H9 (cell line): ENCODE results near the gene ITGA11. TPM values are rescaled to one million over a fixed set of nuclear protein-coding genes. Genes with fewer than 3 reads are reported as not detected.

Experiments used
- DNase-seq: peaks from one replicate; pipeline ENCODE4 v3.0.0-alpha.2; 2017
- H2AFZ ChIP-seq: one replicate; pipeline ENCODE4 v1.6.1; 2013; ENCODE audit warnings: mild to moderate bottlenecking, low read length, control low read depth, moderate library complexity
- H2AK5ac ChIP-seq: 2 replicates; pipeline ENCODE4 v1.6.1; 2013; ENCODE audit warnings: low read length, control low read depth, mixed read lengths; ENCODE audit not compliant: insufficient read length
- H2BK120ac ChIP-seq: one replicate; pipeline ENCODE4 v1.6.1; 2013; ENCODE audit warnings: low read depth, mild to moderate bottlenecking, low read length, control low read depth, inconsistent platforms; ENCODE audit not compliant: poor library complexity, severe bottlenecking
- H2BK12ac ChIP-seq: 2 replicates; pipeline ENCODE4 v1.6.1; 2013; ENCODE audit warnings: low read length, control low read depth, mixed read lengths, low read depth; ENCODE audit not compliant: insufficient read length
- H2BK15ac ChIP-seq: 2 replicates; pipeline ENCODE4 v1.6.1; 2013; ENCODE audit warnings: low read depth, low read length, control low read depth
- H2BK20ac ChIP-seq: one replicate; pipeline ENCODE4 v1.6.1; 2013; ENCODE audit warnings: low read depth, mild to moderate bottlenecking, low read length, control low read depth, inconsistent platforms; ENCODE audit not compliant: poor library complexity, severe bottlenecking
- H2BK5ac ChIP-seq: 2 replicates; pipeline ENCODE4 v1.6.1; 2013; ENCODE audit warnings: low read length, control low read depth, mixed read lengths; ENCODE audit not compliant: insufficient read length
- H3K14ac ChIP-seq: 2 replicates; pipeline ENCODE4 v1.6.1; 2013; ENCODE audit warnings: low read length, control low read depth; ENCODE audit not compliant: insufficient read depth
- H3K18ac ChIP-seq: 2 replicates; pipeline ENCODE4 v1.6.1; 2013; ENCODE audit warnings: low read depth, mild to moderate bottlenecking, mixed read lengths, low read length, control low read depth; ENCODE audit not compliant: insufficient read length
- H3K23ac ChIP-seq: 2 replicates; pipeline ENCODE4 v1.6.1; 2013; ENCODE audit warnings: low read length, control low read depth, mixed read lengths, low read depth; ENCODE audit not compliant: insufficient read length
- H3K23me2 ChIP-seq: 2 replicates; pipeline ENCODE4 v1.6.1; 2013; ENCODE audit warnings: low read depth, mild to moderate bottlenecking, mixed read lengths, low read length, control low read depth; ENCODE audit not compliant: insufficient read length, poor library complexity, severe bottlenecking
- H3K27ac ChIP-seq: 2 replicates; pipeline ENCODE4 v1.5.1; 2013; ENCODE audit warnings: low read length, control low read depth, mixed read lengths, low read depth; ENCODE audit not compliant: insufficient read length
- H3K27me3 ChIP-seq: 2 replicates; pipeline ENCODE4 v1.6.1; 2013; ENCODE audit warnings: low read length, control low read depth, inconsistent platforms; ENCODE audit not compliant: insufficient read depth
- H3K4ac ChIP-seq: 2 replicates; pipeline ENCODE4 v1.6.1; 2013; ENCODE audit warnings: low read depth, mild to moderate bottlenecking, control low read depth, inconsistent platforms, low read length, moderate library complexity
- H3K4me1 ChIP-seq: 2 replicates; pipeline ENCODE4 v1.6.1; 2013; ENCODE audit warnings: low read length, control low read depth, inconsistent platforms; ENCODE audit not compliant: insufficient read depth
- H3K4me2 ChIP-seq: 2 replicates; pipeline ENCODE4 v1.6.1; 2013; ENCODE audit warnings: low read length, control low read depth, mixed read lengths; ENCODE audit not compliant: insufficient read length, insufficient read depth
- H3K56ac ChIP-seq: 2 replicates; pipeline ENCODE4 v1.6.1; 2013; ENCODE audit warnings: low read depth, mild to moderate bottlenecking, mixed read lengths, low read length, control low read depth; ENCODE audit not compliant: insufficient read length
- H3K79me1 ChIP-seq: 2 replicates; pipeline ENCODE4 v1.6.1; 2013; ENCODE audit warnings: low read depth, mild to moderate bottlenecking, moderate library complexity, low read length, control low read depth, inconsistent platforms; ENCODE audit not compliant: insufficient read depth, poor library complexity, severe bottlenecking
- H3K79me2 ChIP-seq: 2 replicates; pipeline ENCODE4 v1.6.1; 2013; ENCODE audit warnings: low read length, control low read depth, inconsistent platforms; ENCODE audit not compliant: insufficient read depth
- H3K9ac ChIP-seq: 2 replicates; pipeline ENCODE4 v1.6.1; 2013; ENCODE audit warnings: low read length, control low read depth, mixed read lengths; ENCODE audit not compliant: insufficient read length; ENCODE audit errors: extremely low read depth
- H3K9me3 ChIP-seq: one replicate; pipeline ENCODE4 v1.6.1; 2013; ENCODE audit warnings: low read depth, low read length, inconsistent platforms; ENCODE audit not compliant: control insufficient read depth
- H3T11ph ChIP-seq: one replicate; pipeline ENCODE4 v1.6.1; 2013; ENCODE audit warnings: mild to moderate bottlenecking, low read length, control low read depth, inconsistent platforms
- H4K20me1 ChIP-seq: one replicate; pipeline ENCODE4 v1.6.1; 2013; ENCODE audit not compliant: control insufficient read depth, insufficient read length, insufficient read depth
- H4K5ac ChIP-seq: 2 replicates; pipeline ENCODE4 v1.6.1; 2013; ENCODE audit warnings: low read depth, mild to moderate bottlenecking, mixed read lengths, low read length, control low read depth; ENCODE audit not compliant: insufficient read length
- H4K8ac ChIP-seq: replicated peaks from 2 replicates; pipeline ENCODE4 v1.6.1; 2013; ENCODE audit warnings: low read length, control low read depth, mixed read lengths, low read depth; ENCODE audit not compliant: insufficient read length
- H4K91ac ChIP-seq: 2 replicates; pipeline ENCODE4 v1.6.1; 2013; ENCODE audit warnings: low read depth, mild to moderate bottlenecking, moderate library complexity, mixed read lengths, low read length, control low read depth; ENCODE audit not compliant: insufficient read length
- H3K27ac Mint-ChIP-seq, 3 experiments: 2 replicates in 2 of 3; 3 replicates in 1 of 3; pipeline ENCODE4 v1.8.0; 2020 to 2021; ENCODE audit warnings: mixed read lengths in 3 of 3, mild to moderate bottlenecking in 1 of 3, moderate library complexity in 1 of 3
- H3K27me3 Mint-ChIP-seq: 2 replicates; pipeline ENCODE4 v1.8.0; 2021; ENCODE audit warnings: low read depth, mild to moderate bottlenecking, moderate library complexity, mixed read lengths
- H3K36me3 Mint-ChIP-seq, 3 experiments: 2 replicates in 2 of 3; 3 replicates in 1 of 3; pipeline ENCODE4 v1.8.0; 2020 to 2021; ENCODE audit warnings: low read depth in 3 of 3, mixed read lengths in 3 of 3; ENCODE audit not compliant: insufficient read depth in 1 of 3
- H3K4me1 Mint-ChIP-seq, 2 experiments: 2 replicates each; pipeline ENCODE4 v1.8.0; 2020; ENCODE audit warnings: mixed read lengths in 2 of 2
- H3K4me3 Mint-ChIP-seq, 2 experiments: 2 replicates in 1 of 2; 3 replicates in 1 of 2; pipeline ENCODE4 v1.8.0; 2020 to 2021; ENCODE audit warnings: mild to moderate bottlenecking in 2 of 2, mixed read lengths in 2 of 2, moderate library complexity in 1 of 2
- H3K9me3 Mint-ChIP-seq, 2 experiments: 2 replicates in 1 of 2; 3 replicates in 1 of 2; pipeline ENCODE4 v1.8.0; 2020; ENCODE audit warnings: mild to moderate bottlenecking in 2 of 2, mixed read lengths in 2 of 2, moderate library complexity in 1 of 2
- WGBS: extraction: QIAGEN DNeasy Blood & Tissue Kit; methylation state at CpG from one replicate; pipeline ENCODE4 v1.1.7; 2013; ENCODE audit warnings: missing lambda C conversion rate, low lambda C conversion rate, mixed read lengths; ENCODE audit not compliant: insufficient read length; ENCODE audit errors: extremely low coverage; 5-methylcytosine and 5-hydroxymethylcytosine counted together
- total RNA-seq: library from RNA; stranded (reverse); gene quantifications from 2 replicates; pipeline ENCODE4 v1.2.1, GENCODE V29; 2021
- TF ChIP-seq, protein P1 (sequence below): fragments of 200-600 bp; sonication (generic); conservative IDR thresholded peaks from 3 replicates; pipeline ENCODE4 v1.8.0; 2021; ENCODE audit warnings: antibody characterized with exemption, mild to moderate bottlenecking

Gene ITGA11
- total RNA-seq, 1 experiment from 2014 or later: 0.07 TPM

DNA sequence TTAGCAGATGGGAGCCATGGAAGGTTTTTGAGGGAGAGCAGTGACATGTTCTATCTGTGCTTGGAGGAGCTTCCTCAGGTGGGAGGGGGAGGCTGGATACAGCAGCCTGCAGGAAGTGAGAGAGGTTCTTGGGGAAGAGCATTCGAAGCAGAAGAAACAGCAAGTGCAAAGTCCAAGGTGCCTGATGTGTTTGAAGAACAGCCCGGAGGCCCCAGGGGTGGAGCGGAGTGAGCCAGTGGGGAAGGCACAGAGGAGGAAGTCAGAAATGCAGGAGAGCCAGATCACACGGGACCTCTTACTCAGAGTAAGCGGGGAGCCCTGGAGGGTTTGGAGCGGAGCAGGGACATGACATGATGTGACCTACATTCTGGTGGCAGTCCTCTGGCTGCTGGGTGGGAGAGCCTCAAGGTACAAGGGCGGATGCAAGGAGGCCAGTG, 10.8 kb downstream of the ITGA11 start:
- Histone ChIP-seq H3K27ac (no peak overlapping the region), H3K4me1 (peaks cover 5% of the 10 kb centered on the region; the same call in 1 of the 2 replicates)

More for the DNA sequence above, 10.8 kb downstream of the ITGA11 start:
- H4K5ac ChIP-seq: no peak overlapping the region
- TF ChIP-seq, protein P1, sequence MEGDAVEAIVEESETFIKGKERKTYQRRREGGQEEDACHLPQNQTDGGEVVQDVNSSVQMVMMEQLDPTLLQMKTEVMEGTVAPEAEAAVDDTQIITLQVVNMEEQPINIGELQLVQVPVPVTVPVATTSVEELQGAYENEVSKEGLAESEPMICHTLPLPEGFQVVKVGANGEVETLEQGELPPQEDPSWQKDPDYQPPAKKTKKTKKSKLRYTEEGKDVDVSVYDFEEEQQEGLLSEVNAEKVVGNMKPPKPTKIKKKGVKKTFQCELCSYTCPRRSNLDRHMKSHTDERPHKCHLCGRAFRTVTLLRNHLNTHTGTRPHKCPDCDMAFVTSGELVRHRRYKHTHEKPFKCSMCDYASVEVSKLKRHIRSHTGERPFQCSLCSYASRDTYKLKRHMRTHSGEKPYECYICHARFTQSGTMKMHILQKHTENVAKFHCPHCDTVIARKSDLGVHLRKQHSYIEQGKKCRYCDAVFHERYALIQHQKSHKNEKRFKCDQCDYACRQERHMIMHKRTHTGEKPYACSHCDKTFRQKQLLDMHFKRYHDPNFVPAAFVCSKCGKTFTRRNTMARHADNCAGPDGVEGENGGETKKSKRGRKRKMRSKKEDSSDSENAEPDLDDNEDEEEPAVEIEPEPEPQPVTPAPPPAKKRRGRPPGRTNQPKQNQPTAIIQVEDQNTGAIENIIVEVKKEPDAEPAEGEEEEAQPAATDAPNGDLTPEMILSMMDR: no peak
- no peak overlapping the region for H3K4ac ChIP-seq
- no peaks in the 10 kb centered on the region for H3K27me3 ChIP-seq
- no peak overlapping the region for H3K18ac ChIP-seq
- H2BK15ac ChIP-seq: no peak overlapping the region
- H3K23ac ChIP-seq: no peak overlapping the region
- H3K23me2 ChIP-seq: no peaks in the 10 kb centered on the region
- no CpG with 5 or more reads among the region's 7 CpGs for WGBS
- H3T11ph ChIP-seq: no peak overlapping the region
- no peak overlapping the region for H2BK120ac ChIP-seq
- H3K56ac ChIP-seq: no peak overlapping the region
- Mint-ChIP-seq H3K9me3 (no peaks in the 10 kb centered on the region), H3K36me3 (no peaks in the 10 kb centered on the region), H3K4me3 (no peak overlapping the region), H3K27ac (peak overlapping the region in 1 of 3 experiments; percentile 26; a peak in 2 of 7 replicates), H3K4me1 (peaks cover 16 to 32% of the 10 kb centered on the region in 2 experiments), H3K27me3 (peaks cover 29% of the 10 kb centered on the region)
- H4K8ac ChIP-seq: no peak overlapping the region
- no peaks in the 10 kb centered on the region for H3K9me3 ChIP-seq
- no peak overlapping the region for H2BK20ac ChIP-seq
- no peak overlapping the region for H3K14ac ChIP-seq
- H2AK5ac ChIP-seq: no peak overlapping the region
- H4K20me1 ChIP-seq: no peaks in the 10 kb centered on the region
- H2BK5ac ChIP-seq: no peak overlapping the region
- H3K79me2 ChIP-seq: no peaks in the 10 kb centered on the region
- H4K91ac ChIP-seq: no peak overlapping the region
- DNase-seq: peak; percentile 36
- no peak overlapping the region for H2AFZ ChIP-seq
- no peaks in the 10 kb centered on the region for H3K79me1 ChIP-seq
- H2BK12ac ChIP-seq: no peak overlapping the region
- no peak overlapping the region for H3K4me2 ChIP-seq
- no peak overlapping the region for H3K9ac ChIP-seq
